ENCODE results near the gene CHST11. TPM values are rescaled to one million over a fixed set of nuclear protein-coding genes. Genes with fewer than 3 reads are reported as not detected.

CHST11 gene
- total and polyA plus RNA-seq, 3 donors from 2014 or later: 5.1 to 36.9 (median 23.9) TPM

- no peak for DNase-seq
- Histone ChIP-seq H3K36me3 (ENCODE audit: low read depth, missing control alignments) (no peaks in the 10 kb centered on the region), H3K27me3 (no peaks in the 10 kb centered on the region), H3K9me3 (no peaks in the 10 kb centered on the region), H3K4me3 (no peak overlapping the region), H3K4me1 (no peaks in the 10 kb centered on the region), H3K27ac (peak overlapping the region in 1 of 2 donors; percentile 20)
- intact Hi-C loops (cut with DNase I; ENCODE audit: low total_unique reads): no loop called here
- WGBS, 2 donors: 84 to 86% methylated on average over 8 of the region's 8 CpGs
- no peak for TF ChIP-seq POLR2A (IDR thresholded peaks at IDR 0.05)
- no peak for TF ChIP-seq CTCF (IDR thresholded peaks at IDR 0.05)
Measured at GRCh38 chr12:104643093-104643818, 186.5 kb downstream of the CHST11 start.

DNA sequence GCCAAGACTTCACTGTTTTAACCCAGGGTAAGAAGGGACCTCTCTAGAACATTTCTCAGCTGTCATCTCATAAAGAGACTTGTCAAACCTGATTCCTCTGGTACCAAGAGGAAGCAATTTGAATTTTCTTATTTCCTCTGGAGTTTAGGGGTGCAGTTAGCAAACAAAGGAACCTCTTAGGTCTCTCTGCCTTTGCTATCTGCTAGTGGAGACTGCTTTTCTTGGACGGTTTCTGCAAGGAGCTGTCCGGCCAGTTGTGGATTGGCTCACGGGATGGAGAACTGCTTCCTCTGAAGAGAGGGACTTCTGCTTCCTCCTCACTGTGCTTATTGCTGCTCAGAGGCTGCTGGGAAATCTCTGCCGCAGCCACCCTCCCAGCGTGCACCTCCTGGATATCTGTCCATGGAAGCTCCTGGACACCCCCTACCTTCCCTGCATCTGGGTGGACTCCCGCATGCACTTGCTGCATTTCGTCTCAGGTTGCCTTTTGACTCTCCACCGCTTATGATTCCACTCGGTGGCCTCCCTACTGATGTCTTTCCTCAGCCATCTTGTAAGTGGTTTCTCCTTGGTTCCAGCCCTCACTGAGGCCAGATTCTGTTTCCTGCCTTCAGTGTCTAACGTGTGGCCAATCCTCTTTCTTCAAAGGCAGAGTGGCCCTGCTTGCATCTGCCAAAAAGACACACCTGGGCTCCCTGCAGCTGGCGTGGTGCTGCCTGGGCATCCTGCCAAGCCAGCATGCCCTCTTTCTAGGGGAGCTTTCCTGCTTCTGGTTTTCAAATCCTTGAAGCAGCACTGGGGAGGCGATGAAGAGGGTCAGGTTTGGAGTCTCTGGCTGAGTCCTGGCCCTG is 187.3 kb downstream of the CHST11 start:
- TF ChIP-seq POLR2A (IDR thresholded peaks at IDR 0.05): no peak
- no peak for TF ChIP-seq CTCF (IDR thresholded peaks at IDR 0.05)
- no peak for DNase-seq
- intact Hi-C loops (cut with DNase I; ENCODE audit: low total_unique reads): no loop called here
- Histone ChIP-seq H3K27me3 (no peaks in the 10 kb centered on the region), H3K4me3 (no peak overlapping the region), H3K9me3 (no peaks in the 10 kb centered on the region), H3K27ac (peak overlapping the region in 1 of 2 donors; percentile 20), H3K4me1 (no peaks in the 10 kb centered on the region), H3K36me3 (ENCODE audit: low read depth, missing control alignments) (no peaks in the 10 kb centered on the region)
- WGBS, 2 donors: 63 to 76% methylated on average over 12 of the region's 12 CpGs

- intact Hi-C loops (cut with DNase I; ENCODE audit: low total_unique reads): no loop called here
- H3K27me3 ChIP-seq: no peaks in the 10 kb centered on the region
- TF ChIP-seq POLR2A (IDR thresholded peaks at IDR 0.05): no peak
- H3K36me3 ChIP-seq (ENCODE audit: low read depth, missing control alignments): no peaks in the 10 kb centered on the region
- H3K9me3 ChIP-seq: no peaks in the 10 kb centered on the region
- 84 to 92% methylated on average over 4 of the region's 4 CpGs for WGBS, 2 donors
- no peaks in the 10 kb centered on the region for H3K4me1 ChIP-seq
- no peak overlapping the region for H3K27ac ChIP-seq
- DNase-seq: no peak
- H3K4me3 ChIP-seq: no peak overlapping the region
Measured at GRCh38 chr12:104648756-104649155, 192.0 kb downstream of the CHST11 start.

- TF ChIP-seq CTCF (IDR thresholded peaks at IDR 0.05) (no peak), POLR2A (IDR thresholded peaks at IDR 0.05) (no peak)
- intact Hi-C loops (cut with DNase I; ENCODE audit: low total_unique reads): no loop called here
- DNase-seq: no peak
- Histone ChIP-seq H3K27ac (no peak overlapping the region), H3K4me3 (no peak overlapping the region), H3K4me1 (no peaks in the 10 kb centered on the region), H3K27me3 (no peaks in the 10 kb centered on the region), H3K9me3 (no peaks in the 10 kb centered on the region), H3K36me3 (ENCODE audit: low read depth, missing control alignments) (no peaks in the 10 kb centered on the region)
- WGBS, 2 donors: 86 to 89% methylated on average over 2 of the region's 2 CpGs
Measured at GRCh38 chr12:104649217-104649824, 192.6 kb downstream of the CHST11 start.

GRCh38 chr12:104649921-104650320 is 193.2 kb downstream of the CHST11 start:
- no peak overlapping the region for H3K4me3 ChIP-seq
- no peaks in the 10 kb centered on the region for H3K36me3 ChIP-seq (ENCODE audit: low read depth, missing control alignments)
- intact Hi-C loops (cut with DNase I; ENCODE audit: low total_unique reads): no loop called here
- no peaks in the 10 kb centered on the region for H3K4me1 ChIP-seq
- no peak overlapping the region for H3K27ac ChIP-seq
- H3K27me3 ChIP-seq: no peaks in the 10 kb centered on the region
- TF ChIP-seq POLR2A (IDR thresholded peaks at IDR 0.05) (no peak), CTCF (IDR thresholded peaks at IDR 0.05) (no peak)
- DNase-seq: no peak
- H3K9me3 ChIP-seq: no peaks in the 10 kb centered on the region
